NCI-H2081 treated with DMSO at 0.1 percent for 48 hours (cell line): ENCODE measurements around the gene ABCA7.

ENCODE experiments used
- DNase-seq: peaks from one replicate; lab custom pipeline; 2025; lab: John Stamatoyannopoulos, UW

ABCA7 gene

DNA sequence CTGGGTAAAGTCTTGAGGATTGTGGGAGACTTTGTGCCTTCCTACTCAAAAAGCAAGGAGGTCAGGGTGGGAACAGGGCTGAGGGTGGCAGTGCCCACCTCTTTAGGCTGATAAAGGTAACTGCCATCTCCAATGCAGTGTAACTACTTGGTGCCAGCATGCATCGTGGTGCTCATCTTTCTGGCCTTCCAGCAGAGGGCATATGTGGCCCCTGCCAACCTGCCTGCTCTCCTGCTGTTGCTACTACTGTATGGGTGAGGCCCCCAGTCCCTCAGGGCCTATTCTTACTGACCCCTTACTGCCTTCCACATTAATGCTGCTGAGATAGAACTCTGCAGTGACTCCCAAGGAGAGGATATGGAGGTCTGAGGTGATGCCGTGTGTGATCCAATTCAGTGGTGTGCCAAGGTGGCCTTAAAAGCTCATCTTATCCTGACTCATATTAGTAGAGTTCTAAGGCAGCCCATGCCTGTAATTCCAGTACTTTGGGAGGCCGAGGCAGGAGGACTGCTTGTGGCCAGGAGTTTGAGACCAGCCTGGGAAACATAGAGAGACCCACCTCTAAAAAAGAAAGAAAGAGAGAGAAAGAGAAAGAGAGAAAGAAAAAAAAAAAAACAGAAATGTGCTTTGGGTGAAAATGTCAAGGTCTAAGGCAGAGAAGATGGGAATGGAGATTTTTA, 17.4 kb downstream of the ABCA7 start:
- no peak for DNase-seq

DNA sequence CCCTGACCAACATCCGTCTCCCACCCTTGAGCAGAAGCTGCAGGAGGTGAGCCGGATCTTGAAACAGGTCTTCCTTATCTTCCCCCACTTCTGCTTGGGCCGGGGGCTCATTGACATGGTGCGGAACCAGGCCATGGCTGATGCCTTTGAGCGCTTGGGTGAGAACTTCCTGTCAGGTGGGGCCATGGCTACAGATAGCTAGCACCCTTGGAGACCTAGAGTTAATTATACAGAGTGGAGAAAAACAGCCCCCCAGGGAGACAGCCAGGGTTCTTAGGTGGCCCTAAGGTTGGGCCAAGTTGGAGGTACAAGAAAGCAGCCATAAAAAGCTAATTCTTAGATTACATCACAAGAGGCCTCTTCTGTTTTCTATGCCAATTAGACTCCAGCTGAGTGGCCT, 18.2 kb downstream of the ABCA7 start:
- no peak for DNase-seq

DNA sequence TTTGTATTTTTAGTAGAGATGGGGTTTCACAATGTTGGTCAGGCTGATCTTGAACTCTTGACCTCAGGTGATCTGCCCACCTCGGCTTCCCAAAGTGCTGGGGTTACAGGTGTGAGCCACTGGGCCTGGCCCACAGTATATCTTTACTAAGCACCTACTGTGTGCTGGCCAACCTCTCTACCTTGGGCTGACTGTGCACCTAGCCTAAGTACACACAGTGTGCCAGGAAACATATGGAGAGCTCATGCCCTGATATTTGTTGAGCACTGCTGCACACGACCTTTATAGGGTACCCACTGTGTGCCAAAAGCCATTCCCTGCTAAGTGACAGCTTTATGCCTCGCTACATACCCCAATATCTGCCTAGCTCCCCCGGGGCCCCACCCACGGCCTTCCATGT, 20.8 kb downstream of the ABCA7 start:
- no peak for DNase-seq

DNA sequence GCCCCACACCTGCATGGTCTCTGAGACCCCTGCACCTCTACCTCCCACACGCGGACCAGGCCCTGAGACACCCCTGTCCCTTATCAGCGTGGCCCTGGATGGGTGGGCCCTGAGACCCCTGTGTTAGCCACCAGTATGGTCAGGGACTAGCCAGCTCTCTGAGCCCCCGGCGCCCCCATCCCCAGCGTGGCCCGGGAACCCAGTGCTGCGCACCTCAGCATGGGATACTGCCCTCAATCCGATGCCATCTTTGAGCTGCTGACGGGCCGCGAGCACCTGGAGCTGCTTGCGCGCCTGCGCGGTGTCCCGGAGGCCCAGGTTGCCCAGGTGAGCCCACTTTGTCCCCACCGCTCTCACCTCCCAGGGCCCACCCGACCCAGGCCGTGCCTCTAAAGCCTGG, 22.1 kb downstream of the ABCA7 start:
- DNase-seq, result no peak

DNA sequence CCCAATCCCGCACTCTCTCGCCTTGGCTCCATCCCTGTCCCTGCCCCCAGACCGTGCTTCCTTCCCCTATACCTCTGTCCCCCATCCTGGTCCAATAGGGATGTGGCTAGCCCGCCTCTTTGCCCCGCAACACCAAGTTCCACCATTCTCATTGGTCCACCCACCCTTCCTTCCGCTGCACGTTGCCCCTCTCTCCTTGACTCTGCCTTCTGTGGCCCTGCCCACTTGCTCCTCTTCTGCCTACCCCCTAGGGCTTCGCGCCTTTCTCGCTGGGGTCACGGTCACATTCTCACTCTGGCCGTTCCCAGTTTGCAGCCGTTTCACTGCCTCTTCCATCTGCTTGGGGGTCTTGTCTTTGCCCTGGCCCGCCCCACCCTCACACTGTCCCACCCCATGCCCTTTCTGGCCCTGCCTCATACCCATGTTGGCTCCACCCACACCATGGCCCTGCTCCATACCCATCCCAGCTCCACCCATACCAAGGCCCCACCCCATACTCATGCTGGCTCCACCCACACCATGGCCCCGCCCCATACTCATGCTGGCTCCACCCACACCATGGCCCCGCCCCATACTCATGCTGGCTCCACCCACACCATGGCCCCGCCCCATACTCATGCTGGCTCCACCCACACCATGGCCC, 22.6 kb downstream of the ABCA7 start:
- no peak for DNase-seq

DNA sequence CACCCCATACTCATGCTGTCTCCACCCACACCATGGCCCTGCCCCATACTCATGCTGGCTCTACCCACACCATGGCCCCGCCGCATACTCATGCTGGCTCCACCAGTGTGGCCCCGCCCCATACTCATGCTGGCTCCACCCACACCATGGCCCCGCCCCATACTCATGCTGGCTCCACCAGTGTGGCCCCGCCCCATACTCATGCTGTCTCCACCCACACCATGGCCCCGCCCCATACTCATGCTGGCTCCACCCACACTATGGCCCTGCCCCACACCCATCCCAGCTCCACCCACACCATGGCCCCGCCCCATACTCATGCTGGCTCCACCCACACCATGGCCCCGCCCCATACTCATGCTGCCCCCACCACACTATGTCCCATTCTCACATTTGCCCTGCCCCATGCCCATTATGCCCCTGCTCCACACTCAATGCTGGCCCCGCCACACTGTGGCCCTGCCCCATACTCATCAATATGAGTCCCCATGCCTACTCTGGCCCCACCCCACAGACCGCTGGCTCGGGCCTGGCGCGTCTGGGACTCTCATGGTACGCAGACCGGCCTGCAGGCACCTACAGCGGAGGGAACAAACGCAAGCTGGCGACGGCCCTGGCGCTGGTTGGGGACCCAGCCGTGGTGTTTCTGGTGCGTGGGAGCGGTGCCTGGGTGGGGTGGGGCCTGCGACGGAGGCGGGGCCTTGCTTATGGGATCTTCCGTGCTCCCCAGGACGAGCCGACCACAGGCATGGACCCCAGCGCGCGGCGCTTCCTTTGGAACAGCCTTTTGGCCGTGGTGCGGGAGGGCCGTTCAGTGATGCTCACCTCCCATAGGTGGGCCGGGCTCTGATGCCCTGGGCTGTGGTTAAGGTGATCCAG, 23.4 kb downstream of the ABCA7 start:
- no peak for DNase-seq

DNA sequence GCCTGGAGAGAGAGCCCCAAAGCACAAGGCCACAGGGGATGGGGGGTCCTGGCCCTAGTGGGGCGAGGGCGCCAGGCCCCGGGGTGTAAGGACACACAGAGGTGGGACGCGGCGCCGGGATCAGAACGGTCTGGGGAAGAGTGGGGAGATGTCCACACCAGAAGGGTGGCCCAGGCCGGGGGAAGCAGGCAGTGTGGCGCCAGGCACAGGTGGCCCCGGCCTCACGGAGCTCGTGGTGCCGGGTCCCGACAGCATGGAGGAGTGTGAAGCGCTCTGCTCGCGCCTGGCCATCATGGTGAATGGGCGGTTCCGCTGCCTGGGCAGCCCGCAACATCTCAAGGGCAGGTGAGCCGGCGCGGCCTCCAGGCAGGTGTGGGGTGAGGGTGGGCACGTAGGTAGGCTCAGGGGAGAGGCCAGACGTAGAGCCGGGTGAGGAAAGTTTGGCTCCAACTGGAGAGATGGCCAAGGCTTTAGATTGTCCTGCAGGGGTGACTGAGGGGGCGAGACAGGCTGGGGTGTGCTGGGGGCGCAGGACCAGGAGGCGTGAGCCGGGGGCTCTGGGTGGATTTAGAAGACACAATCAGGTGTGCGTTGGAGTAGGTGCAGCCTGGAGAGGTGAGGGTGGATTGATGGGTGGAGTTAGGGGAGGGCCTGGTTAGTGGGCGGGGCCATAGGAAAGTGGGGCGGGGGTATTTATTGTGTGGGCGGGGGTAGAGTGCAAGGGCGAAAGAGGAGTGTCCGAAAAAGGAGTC, 24.2 kb downstream of the ABCA7 start:
- no peak for DNase-seq

DNA sequence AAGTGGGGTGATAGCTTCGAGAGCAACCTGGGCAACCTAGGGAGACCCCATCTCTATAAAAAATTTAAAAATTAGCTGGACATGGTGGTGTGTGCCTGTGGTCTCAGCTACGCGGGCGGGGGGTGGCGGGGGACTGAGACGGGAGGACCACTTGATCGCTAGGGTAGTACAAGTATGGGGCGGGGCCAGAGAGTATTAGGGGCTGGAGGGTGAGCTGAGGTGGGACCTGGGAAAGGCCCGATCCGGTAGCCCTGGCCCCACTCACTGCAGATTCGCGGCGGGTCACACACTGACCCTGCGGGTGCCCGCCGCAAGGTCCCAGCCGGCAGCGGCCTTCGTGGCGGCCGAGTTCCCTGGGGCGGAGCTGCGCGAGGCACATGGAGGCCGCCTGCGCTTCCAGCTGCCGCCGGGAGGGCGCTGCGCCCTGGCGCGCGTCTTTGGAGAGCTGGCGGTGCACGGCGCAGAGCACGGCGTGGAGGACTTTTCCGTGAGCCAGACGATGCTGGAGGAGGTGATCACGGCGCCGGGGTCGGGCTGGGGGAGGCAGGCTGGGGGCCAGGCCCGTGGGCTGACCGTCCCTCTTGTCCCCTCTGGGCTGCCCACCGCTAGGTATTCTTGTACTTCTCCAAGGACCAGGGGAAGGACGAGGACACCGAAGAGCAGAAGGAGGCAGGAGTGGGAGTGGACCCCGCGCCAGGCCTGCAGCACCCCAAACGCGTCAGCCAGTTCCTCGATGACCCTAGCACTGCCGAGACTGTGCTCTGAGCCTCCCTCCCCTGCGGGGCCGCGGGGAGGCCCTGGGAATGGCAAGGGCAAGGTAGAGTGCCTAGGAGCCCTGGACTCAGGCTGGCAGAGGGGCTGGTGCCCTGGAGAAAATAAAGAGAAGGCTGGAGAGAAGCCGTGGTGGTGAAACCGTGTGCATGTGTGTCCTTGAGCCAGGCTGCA, 25.0 kb downstream of the ABCA7 start:
- DNase-seq, result no peak

DNA sequence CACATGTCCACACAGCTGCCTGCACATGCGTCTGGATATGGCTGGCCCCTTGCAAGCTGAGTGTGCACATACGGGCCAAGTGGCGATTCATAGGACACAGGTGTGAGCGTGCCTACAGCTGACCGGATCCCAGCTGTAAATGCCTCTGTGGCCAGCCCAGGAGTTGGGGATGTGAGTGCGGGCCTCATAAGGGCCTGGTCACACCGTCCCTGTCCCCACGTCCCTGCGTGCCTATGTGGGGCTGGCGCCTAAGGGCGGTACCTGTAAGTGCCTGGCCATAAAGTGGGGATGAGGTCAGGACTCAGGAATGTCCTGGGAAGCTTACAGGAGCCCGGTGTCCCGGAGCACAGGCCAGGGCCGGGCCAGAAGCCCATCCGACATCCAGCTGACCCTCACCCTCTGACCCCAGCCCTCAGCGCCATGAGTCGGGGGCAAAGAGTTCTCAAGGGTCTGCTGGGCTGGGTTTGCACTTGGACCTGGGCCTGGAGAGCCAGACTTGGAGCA, 25.8 kb downstream of the ABCA7 start:
- DNase-seq, result no peak

DNA sequence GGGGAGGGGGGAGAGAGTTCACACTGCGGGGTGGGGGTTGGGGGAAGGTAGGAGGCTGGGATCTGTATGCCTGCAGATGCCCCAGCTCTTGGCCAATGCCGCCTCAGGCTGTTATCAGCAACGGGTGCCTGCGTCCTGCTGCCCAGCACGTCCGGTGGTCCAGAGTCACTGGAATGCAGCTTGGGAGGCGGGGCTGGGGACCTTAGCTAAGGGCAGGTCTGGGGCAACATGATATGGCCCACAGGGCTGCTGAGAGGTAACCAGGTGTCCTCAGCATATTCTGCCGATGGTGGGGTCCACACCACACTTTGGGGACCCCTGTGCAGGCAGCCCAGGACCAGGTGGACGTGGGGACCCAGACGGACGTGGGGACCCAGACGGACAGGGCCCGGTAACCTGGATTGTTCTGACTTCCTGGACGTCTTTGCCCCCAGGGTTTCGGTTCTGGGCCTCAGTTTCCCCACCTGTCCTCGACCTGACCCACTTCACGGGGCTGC, 26.4 kb downstream of the ABCA7 start:
- no peak for DNase-seq

DNA sequence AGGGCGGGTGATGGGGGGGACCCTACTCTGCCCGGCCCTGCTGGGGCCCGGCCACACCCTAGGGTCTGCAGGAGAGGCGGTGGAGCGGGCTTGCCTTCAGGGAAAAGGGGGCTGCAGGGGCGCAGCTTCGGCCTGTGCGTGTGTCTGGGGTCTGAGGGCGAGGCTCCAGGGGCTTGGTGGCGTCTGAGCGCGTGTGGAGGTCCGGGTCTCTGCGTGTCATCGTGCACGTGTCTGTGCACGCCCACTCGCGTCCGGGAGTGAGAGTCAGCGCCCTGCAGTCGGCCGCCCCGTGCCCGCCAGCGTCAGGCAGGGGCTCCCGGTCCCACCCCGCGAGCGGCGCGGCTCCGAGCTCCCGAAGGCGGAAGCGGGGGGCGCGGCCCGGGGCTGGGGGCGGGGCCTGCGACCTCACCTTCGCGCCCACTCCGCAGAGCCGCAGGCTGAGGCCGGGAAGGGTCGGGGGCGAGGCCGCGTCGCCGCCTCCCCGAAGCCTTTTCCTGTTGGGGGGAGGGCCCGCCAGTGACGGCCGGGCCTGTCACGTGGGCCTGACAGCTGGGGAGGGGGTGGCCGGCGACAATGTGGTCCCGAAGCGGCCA, 26.9 kb downstream of the ABCA7 start, which contains the start of gene ARHGAP45:
ARHGAP45 (plus strand) TSS at position 420 of the 593 bp plus-strand sequence. CDS start 239 bp downstream, outside the sequence.
- no peak for DNase-seq

DNA sequence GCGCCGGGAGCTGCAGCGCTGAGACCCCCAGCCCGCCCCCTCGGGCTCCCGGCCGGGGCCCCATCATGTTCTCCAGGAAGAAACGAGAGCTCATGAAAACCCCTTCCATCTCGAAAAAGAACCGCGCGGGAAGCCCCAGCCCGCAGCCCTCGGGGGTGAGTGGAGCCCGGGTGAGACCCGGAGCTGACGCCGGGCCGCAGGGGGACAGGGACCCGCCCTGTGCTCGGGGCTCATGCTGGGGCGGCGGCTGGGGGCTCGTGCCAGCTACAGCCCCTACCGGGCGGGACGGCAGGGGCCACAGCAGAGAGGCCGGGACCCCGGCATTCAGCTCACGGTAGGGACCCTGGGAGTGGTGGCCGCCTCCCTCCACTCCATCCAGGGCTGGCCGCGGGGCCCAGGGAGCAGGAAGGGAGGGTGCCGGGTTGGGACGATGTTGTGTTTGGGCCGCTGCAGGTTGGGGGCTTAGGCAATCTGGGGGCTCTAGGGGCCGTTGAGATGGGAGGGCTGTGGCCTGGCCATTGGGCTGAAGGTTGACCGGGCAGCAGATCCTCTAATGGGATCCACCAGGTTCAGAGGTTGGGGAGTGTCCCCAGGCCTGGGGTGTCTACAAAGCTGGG, 27.5 kb downstream of the ABCA7 start:
- DNase-seq, result no peak

DNA sequence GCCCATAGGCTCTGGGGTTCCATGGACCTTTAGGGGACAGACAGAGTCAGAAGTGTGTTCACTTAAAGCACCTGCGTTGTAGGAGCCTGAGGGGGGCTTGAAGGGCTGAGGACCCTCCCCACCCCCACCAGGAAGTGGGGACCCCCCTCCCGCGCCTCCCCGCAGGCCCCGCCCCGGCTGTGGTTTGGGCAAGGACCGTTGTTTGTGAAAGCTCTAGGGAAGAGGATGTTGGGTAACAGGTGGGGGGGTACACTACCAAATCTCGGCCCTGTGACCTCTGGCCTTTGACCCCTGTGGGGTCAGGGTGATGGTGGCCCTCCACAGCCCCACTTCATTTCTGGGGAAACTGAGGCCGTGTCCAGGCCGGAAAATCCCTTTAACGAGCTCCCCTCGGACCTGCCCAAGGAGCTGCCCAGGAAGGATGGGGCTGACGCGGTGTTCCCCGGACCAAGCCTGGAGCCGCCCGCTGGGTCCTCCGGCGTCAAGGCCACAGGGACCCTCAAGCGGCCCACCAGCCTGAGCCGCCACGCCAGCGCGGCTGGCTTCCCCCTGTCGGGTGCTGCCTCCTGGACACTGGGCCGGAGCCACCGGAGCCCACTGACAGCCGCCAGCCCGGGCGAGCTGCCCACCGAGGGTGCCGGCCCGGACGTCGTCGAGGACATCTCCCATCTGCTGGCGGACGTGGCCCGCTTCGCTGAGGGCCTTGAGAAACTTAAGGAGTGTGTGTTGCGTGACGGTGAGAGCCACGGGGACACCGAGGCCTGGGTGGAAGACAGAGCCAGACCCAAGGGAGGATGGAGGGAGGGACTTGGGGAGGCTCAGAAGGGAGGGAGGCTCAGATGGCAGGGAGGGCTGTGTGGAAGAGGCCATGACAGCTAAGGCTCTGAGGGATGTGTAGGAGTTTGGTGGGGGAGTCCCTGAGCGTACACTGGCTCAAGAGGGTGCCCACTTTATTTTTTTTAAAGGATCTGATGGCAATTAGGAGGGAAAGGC, 28.4 kb downstream of the ABCA7 start:
- DNase-seq, result no peak

DNA sequence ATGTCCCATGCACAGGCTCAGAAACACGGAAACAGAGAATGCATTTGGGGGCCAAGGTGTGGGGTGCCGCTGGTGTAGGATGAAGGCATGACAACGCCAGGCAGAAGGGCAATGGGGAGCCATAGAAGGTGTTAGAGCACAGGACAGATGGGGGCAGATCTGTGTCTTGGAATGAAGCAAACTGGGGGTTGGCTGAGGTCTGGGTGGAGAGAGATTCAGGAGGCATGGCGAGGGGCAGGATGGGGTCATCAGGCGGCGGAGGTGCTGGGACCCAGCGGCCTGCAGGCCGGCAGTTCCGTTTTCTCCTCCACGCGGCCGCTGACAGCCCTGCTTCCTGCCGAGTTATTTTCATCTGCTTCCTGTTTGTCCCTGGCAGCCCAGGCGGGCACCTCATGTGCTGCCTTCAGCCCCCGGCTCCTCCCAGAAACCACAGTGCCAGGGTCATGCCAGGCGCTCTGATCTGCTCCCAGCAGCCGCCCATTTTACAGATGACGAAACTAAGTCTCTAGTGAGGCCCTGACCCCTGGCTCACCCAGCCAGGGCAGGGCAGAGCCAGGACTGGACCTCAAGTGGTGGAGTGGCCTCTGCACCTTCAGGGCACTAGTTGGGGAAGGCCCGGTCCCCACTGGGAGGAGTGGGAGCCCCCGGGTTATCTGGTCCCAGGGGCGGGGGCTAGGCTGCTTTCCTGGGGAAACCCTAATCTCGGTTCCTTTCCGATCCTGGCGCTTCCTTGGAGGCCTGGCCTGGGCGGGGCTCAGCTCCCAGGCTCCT, 29.3 kb downstream of the ABCA7 start:
- DNase-seq, result no peak

DNA sequence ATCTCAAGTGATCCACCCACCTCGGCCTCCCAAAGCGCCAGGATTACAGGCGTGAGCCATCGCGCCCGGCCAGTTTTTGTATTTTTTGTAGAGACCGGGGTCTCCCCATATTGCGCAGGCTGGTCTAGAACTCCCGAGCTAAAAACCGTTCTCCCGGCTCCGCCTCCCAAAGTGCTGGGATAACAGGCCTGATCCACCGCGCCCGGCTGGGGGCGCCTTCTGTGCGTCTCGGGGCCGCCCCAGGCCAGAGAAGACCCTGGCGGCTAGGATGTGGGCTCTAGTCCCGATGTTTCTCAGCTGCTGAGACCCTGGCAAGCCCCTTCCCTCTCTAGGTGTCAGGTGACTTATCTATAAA, 30.6 kb downstream of the ABCA7 start:
- no peak for DNase-seq

DNA sequence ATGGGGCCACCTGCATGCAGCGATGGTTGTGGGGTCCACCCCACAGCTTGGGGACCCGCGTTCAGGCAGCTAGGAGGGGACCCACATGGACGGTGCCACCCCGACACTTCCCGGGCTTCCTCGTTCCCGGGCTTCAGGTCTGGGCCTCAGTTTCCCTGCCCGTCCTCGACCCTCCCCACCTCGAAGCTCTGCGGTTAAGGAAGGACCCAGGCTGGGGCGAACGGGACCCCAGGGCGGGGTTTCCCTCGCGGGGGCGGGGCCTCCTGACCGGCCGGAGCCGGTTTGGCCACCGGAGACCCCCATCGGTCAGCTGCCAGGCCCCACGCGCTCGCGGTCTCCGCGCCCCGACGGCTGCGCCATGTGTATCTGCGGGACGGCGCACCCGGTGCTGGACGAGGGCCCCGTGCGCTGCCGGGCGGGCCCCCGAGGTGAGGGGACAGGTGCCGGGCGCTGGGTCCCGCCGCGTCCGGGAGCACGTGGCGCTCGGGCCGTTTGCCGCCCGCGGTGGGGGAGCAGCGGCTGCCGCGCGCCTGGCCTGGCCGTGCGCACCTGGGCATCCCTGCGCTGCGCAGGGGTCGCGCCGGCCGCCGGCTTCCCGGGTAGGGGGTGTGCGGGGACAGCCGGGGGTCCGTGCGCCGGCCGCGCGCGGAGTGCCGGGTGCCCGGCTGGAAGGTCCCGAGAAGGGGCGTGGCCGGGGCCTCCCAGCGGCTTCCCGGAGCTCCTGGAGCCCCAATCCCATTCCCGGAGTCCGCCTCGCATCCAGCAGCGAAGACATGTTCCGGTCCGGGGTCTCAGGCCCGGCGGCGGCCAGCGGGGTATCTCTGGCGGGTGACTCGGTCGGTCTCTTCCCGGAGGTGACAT, 31.3 kb downstream of the ABCA7 start:
- no peak for DNase-seq
